GM19468 (cell line): Measurements from ENCODE around the gene PDGFRB.

Experiments
- ATAC-seq: cut with Tn5 transposase; IDR thresholded peaks from one replicate; pipeline ENCODE4 v1.9.1; 2021; ENCODE audit warnings: mild to moderate bottlenecking, moderate library complexity, moderate number of reproducible peaks; ENCODE audit not compliant: unreplicated experiment; ENCODE audit errors: extremely low read depth

Gene PDGFRB

DNA sequence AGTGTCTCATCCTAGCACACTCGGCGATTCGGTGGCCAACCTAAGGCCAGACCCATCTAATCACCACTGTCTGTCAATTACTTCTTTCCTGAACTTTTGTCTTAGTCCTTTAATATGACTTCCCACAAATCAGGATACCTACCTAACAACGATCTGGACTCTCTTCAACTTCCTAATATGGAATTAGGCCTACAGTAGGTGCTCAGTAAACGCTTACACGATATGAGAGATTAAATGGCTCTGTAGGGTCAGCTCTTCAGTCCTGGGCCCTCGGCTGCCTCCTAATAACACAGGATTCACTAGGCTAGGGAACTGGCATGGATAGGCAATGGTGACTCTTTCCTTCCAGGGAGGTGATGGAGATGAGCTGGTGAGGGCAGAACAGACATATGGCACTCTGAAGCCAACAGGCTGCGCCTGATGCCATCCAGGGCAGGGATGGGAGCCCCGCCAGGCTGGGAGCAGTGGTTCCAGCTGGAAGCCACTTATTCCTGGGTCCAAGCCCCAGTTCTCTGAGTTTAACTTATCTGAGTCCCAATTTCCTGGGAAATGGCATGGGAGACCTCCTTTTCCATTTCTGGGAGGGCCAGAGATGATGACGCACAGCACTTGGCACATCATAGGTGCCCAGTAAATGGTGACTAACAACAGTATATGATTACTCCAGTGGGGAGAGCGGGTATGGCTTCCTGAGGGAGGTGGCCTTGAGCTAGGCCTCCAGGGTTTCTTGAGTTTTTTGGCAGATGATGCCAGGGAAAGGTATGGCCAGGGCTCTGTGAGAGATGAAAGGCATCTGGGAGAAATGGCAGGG is 7.3 kb downstream of the PDGFRB start:
- ATAC-seq = no peak

DNA sequence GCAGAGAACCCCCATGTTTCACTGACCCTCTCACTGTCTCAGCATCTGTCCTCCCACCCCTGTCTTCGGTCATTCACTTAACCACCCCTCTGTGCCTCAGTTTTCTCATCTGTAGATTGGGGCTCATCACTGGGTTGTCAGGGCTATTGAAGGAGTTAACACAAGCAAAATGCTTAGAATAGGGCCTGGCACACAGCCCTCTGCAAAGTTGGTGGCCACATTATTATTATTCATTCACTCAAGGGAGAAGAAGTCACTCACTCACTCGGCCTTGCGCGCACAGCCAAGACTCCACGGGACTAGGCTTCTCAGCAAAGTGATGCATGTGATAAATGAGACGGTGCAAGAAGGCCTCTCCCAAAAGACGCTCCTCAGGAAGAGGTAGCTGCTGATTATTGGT is 8.0 kb downstream of the PDGFRB start:
- no peak for ATAC-seq

DNA sequence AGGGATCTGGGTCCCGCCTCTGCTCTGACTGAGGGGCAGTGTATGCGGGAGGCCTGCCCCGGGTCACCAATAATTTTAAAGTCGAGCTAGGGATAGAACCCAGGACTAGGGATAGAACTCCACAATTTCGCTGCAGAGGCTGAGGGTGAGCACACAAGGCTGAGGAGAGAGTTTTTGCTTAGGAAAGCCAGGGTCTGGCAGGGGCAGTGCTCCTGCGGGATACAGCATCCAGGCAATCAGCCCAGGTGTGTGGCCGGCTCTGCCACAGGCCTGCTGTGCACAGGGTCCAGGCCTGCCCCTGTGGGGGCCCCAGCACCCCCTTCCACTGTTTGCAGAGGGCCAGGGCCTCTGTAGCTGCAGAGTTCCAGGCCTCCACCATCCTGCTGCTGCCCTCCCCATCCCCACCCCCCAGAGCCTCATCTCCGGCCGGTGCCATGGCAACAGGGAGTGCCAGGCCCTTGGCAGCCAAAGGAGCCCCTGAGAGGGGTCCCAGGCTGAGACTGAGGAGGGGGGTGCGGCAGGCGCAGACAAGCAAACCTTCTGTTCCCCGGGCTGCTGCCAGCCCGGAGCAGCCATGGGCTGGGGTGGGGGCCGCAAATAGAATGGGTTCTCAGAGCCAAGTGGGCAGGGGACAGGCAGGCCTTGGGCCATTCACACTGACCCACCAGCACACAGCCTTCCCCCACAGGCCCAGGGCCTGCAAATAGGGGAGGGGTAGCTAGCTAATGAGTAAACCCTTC is 8.6 kb downstream of the PDGFRB start:
- ATAC-seq = no peak

DNA sequence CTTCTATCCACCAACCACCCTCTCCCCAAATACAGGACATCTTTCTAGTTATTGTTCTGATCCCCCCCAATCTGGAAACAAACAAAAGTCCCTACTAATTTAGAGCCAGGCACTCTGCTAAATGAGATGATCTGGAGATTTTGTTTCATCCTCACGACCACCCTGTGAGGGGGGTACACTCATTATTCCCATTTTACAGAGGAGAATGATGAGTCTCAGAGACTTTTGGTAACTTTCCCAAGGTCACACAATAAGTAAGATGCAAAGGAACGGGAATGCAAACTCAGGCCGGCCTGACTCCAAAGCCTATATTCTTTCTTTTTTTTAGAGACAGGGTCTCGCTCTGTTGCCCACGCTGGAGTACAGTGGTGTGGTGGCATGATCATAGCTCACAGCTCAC is 9.4 kb downstream of the PDGFRB start:
- ATAC-seq = no peak

DNA sequence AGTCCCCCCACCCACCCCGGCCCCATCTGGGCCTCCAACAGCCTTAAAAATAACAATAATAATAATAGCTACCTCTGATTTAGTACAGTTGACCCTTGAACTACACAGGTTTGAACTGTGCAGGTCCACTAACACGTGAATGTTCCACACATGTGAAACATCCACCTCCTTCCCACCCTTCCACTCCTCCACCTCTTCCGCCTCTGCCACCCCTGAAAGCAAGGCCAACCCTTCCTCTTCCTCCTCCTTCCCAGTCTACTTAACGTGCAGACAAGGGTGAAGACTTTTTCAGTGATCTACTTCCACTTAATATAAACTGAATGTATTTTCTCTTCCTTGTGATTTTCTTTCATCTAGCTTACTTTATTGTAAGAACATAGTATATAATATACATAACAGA is 10.8 kb downstream of the PDGFRB start:
- no peak for ATAC-seq

DNA sequence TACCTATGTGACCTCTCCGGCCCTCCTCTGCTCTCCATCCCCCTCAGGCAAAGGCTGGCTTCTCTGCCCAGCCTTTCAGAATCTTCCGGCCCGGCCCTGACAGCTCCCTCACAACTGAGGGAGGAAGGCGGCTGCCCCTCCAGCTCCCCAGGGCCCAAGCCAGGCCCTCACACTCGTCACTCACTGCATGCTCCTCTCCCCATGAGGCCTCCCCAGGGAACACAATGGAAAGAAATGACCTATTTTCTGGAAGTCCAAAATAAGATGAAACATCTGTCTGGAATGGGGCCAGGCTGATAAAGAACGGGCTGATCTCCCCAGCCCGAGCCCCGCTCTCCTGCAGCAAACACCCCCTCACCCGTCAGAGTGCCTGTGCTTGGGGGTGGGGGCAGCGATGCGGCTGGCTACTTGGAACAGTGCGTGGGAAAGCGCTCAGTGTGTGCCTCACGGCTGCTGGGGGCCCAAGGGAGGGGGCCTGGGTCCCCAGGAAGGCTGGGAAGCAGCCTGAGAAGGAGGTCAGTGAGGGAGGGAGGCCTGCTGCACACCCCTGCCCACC is 11.3 kb downstream of the PDGFRB start:
- no peak for ATAC-seq

DNA sequence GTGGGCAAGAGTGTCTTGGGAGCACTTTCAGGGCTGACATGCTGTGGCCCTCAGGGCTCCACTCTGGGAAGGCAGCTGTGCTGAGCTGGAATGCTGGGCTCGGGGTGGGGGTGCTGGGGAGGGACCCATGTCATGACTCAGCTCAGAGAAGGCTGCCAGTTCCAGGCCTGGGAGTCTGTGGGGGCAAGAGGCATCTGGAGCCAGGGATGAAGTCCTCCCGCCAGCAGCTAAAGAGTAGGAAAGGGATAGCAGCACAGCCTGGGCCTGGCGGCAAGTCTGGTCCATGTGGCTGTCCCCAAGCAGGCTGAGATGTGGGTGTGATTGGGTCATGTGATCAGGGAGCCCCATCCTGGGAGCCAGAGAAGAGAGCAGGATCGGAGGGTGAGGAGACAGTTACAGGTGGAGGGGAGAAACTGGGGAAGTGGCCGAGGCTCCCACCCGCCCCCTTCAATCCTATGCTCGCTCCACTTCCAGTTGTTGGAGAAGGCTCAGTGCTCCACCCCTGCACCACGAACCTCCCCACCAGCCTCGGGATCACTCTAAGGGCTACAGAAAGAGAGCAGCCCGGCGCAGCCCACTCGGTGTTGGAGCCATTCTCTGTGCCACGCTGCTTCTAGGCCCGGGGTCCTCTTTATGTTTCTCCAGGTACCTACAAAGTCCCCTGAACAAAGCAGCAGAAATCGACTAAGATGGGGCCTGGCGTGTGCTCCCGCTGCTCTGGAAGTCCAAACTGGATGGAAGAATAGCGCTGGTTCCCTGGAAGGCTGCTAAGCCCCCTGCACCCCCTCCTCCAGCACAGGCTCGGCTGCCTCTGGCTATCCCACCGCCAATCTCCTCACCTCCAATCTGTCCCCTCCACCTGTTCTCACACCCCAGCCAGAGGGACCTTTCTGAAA is 12.0 kb downstream of the PDGFRB start:
- ATAC-seq = no peak

DNA sequence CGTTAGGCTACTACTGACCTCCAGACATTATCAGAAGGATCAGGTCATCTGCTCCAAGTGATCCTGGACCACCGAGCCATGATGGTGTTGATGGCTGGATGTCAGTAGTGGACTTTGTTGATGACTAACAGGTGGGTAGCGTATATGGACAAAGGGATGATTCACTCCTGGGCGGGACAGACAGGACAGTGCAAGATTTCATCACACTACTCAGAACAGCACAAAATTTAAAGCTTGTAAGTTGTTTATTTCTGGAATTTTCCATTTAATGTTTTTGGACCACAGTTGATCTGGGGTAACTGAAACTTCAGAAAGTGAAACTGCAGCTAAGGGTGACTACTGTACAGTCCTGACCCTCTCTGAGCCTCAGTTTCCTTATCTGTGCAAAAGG is 12.7 kb downstream of the PDGFRB start:
- no peak for ATAC-seq

DNA sequence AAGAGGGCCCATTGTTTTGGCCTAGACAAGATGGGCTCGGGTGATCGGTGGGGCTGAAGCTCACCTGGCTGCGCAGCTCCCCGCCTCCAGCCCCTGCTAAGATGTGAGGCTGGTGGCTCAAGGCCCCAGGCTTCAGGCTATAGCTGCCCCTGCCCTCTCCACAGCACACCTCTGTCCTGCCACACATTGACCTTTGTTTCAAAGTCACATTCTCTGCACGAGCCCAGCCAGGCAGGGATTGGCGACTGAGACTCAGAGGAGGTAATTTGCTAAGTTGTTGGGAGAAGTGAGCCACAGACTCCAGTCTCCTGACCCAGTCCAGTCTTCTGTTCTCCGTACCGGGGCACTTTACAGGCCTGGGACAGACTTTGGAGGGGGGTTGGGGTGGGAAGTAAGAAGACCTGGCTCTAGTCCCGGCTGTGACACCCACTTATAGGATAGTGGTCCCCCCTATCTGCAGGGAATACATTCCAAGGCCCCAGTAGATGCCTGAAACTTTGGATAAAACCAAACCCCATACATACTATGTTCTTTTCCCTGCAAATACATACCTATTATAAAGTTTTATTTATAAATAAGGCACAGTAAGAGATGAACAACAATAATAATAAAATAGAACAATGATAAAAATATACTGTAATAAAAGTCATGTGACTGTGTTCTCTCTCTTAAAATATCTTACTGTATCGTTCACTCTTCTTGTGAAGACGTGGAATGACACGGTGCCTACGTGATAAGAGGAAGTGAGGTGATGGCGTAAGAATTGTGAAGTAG is 13.3 kb downstream of the PDGFRB start:
- no peak for ATAC-seq

DNA sequence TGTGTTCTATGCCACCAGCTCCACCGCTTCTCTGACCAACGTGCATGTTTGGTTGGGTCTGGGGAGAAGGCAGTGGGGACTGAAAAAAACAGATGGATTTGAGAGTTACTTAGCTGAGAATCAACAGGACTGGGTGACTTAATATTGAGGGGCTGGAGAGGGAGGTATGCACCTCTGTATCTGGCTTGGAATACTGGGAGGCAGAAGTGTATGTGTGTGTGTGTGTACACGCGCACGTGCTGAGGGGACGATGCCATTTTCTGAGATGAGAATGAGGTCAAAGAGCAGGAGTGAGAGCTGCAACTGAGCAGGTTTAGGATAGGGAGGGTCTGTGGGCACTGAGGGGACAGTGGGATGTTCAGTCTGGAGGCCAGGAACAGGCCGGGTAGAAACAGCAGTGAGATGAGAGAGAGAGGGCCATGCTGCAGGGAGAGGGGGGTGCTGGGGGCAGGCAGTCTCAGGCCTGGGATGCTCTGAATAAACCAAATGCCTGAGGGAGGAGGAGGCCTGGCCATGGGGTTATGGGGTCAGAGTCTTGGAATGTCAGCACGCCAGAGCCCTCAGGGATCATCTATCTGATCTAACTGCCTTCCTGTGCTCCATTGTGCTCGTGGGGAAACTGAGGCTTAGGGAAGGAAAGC is 14.0 kb downstream of the PDGFRB start:
- no peak for ATAC-seq

DNA sequence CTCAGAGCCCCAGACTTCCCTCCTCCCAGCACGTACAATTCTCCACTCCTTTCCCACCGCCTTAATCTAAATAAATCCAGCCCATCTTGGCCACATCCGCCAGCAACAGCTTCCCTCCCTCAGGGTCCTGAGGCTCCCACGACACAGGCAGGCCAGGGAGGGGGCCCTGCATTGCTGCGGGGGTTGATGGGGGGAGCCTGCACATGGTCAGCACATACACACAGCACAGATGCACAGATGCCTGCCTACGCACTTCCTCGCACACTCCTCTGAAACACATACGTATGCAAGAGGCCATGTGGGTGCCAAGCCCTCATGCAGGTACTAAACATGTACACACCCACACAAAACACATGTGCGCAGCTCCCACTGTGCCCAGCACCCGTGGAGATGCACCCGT is 14.8 kb downstream of the PDGFRB start:
- ATAC-seq = no peak

DNA sequence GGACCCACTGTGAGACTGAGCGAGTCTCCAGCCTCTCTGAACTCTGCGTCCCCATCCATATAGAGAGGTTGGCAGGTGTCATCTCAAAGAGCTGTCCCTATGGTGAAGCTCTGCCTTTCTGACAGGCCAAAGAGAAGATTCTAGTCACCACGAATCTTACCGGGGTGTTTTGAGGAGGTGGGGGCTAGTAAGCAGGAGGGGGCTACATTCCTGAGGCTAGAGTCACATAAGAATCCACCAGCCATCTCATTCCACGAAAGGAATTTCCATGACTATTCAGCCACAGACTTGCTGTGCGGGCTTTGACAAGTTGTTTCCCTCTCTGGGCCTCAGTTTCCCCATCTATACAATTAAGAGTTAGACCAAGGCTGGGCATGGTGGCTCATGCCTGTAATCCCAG is 16.3 kb downstream of the PDGFRB start:
- ATAC-seq = no peak

DNA sequence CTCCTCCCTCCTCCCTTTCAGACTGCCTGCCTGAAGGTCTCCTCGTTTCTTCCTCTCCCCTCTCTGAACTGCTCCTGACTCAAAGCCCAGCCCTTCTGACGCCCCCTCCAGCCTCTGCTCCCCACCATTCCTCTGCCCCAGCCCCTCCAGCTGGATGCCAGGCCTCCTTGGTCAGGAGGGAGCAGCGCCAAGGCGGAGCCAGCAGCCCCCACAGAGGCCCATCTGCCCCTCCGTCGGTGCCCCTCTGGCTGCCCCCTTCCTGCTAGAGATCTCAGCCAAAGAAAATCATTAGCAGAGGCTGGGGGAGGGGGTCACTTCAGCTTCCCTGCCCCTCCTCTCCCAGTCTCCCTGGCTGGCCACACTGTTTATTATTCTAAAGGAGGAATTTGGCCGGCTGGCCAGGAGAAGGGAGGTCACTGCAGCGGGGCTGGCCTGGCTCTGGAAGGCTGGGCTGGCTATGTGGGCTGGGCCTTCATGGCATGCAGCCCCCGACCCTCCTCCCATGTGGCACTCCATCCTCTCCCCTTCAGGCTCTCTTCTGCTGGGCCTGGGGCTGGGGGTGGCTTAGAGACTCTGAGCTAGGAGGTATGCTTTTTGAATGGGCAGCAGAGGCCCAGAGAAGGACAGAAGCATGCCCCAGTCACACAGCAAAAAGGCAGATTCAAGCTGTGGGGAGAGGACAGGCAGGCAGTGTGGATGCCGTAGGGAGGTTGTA is 16.9 kb downstream of the PDGFRB start:
- ATAC-seq = no peak

DNA sequence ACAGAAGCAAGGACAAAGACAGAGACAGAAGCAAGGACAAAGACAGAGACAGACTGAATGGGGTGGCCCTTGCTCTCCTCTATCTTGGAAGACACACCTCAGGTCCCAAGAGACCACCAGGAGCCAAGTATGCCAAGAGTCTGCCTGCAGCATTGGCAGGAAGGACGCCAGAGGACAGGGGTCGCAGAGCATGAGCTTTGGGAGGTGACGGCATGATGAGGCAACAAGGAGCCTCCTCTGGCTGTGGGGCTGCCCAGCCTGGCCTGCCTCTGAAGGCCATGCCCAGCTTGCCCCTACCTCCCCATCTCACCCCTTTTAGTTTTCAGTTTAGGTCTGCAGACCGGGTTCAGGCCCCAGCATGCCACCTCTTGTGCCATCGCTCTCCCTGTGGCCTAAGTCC is 17.6 kb downstream of the PDGFRB start:
- ATAC-seq = no peak

DNA sequence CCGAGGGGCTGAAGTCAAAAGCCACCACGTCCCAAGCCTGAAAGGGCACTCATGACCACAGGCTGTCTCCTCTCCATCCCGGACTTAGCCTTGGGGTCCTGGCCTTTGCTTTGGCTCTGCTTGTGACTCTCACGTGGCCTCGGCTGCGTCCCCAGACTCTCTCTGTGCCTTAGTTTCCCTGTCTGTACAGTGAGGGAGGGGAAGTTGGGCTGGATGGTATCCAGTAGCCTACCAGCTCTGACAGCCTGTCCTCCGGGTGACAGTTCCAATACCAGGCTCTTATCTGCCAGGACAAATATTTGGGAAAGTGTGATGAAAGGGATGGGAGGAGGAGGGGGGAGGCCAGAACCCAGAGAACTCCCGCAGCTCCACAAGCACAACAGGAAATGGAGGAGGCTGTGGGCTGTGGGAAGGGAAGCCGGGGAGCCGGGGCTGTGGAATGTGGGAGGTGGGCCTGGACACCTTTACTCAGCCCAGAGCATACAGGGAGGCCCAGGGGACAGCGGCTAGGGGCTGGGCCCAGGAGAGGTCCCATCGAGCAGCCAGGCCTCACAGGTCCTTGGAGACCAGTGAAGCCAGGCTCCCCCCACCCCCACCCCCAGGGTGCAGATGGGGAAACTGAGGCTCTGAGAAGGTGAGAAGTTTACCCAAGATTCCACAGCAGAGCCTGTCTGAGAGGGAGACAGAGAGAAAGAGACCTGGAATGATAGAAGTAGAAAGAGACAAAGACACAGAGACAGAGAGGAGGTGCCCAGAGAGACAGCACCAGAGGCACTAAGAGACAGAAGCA is 18.3 kb downstream of the PDGFRB start:
- ATAC-seq = no peak

DNA sequence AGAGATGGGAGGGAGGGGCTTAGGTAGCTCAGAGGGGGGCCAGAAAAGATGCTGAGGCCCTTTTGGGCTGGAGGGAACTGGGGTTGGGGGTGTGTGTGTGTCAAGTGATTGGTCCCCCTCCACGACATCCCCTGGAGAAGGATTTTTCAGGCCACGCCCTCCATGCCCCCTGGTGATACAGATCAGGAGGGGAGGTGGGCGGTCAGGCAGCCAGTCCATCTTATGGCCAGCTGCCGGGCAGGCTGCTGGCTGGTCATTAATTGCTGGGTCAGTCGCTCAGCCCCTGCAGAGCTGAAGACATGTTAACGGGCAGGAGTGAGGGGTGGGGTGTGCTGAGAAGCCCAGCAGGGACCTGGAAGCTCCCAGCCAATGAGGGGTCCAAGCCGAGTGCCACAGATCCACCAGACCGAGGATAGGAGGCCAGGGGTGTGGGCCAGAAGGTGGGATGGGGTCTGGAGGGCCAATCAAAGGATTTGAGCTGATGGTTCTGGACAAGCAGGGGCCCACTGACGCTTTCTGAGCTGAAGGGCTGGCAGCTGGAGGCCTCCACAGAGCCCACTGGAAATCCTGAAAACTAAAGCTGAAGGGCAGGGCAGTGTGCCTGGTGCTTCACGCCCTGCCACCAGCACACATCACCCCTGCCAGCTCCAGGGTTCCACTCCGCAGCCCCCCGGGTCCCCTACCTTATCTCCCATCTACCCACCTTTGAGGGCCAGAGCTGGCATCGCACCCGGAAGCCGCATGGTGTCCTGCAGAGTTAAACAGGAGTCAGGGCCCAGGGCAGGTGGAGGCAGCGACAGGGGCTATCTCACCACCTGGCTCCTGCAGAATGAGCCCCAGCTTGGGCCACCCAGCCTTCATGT is 19.1 kb downstream of the PDGFRB start:
- no peak for ATAC-seq
